Activated T-helper 2 cell treated with anti-CD3 and anti-CD28 coated beads, Interferon-gamma antibody, Interleukin-2, Interleukin-4, amounts not matched to agents 10 μg/mL and 5 μg/mL and 100 μg/mL, durations not matched to agents 14 hours and 24 hours and 36 hours (primary cell): ENCODE data around the gene AFAP1L1. TPM values are rescaled to one million over a fixed set of nuclear protein-coding genes. Genes with fewer than 3 reads are reported as not detected.
A peak's percentile ranks its signal among the peaks of the same experiment; 100 is the strongest.

ENCODE experiments used
- DNase-seq: peaks from one replicate; pipeline ENCODE4 v3.0.0; 2021; ENCODE audit warnings: low spot score
- H3K27ac Mint-ChIP-seq: one replicate; pipeline ENCODE4 v1.8.0; 2021; ENCODE audit warnings: mixed read lengths
- H3K27me3 Mint-ChIP-seq: one replicate; pipeline ENCODE4 v1.8.0; 2021; ENCODE audit warnings: low read depth, mixed read lengths
- H3K36me3 Mint-ChIP-seq: one replicate; pipeline ENCODE4 v1.8.0; 2021; ENCODE audit warnings: low read depth, mixed read lengths
- H3K4me1 Mint-ChIP-seq: one replicate; pipeline ENCODE4 v1.8.0; 2021; ENCODE audit warnings: low read depth, mixed read lengths
- H3K4me3 Mint-ChIP-seq: one replicate; pipeline ENCODE4 v1.8.0; 2021; ENCODE audit warnings: low read depth, mild to moderate bottlenecking, moderate library complexity, mixed read lengths
- H3K9me3 Mint-ChIP-seq: one replicate; pipeline ENCODE4 v1.8.0; 2021; ENCODE audit warnings: mixed read lengths
- intact Hi-C: fragments of 100-400 bp; cut with micrococcal nuclease; formaldehyde crosslinking; loops from one replicate; pipeline ENCODE4 v1.15.1; 2023
- total RNA-seq: library from RNA; stranded (reverse); gene quantifications from 2 replicates; pipeline ENCODE4 v1.2.3, GENCODE V29; 2022

The AFAP1L1 gene
- total RNA-seq, 1 donor from 2014 or later = not detected

DNA sequence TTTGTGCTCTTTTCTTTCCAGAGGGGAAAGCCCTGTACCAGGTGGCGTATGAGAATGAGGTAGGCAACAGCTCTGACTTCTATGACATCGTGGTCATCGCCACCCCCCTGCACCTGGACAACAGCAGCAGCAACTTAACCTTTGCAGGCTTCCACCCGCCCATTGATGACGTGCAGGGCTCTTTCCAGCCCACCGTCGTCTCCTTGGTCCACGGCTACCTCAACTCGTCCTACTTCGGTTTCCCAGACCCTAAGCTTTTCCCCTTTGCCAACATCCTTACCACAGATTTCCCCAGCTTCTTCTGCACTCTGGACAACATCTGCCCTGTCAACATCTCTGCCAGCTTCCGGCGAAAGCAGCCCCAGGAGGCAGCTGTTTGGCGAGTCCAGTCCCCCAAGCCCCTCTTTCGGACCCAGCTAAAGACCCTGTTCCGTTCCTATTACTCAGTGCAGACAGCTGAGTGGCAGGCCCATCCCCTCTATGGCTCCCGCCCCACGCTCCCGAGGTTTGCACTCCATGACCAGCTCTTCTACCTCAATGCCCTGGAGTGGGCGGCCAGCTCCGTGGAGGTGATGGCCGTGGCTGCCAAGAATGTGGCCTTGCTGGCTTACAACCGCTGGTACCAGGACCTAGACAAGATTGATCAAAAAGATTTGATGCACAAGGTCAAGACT is 96.5 kb downstream of the AFAP1L1 start:
- intact Hi-C loops = loop anchor here (1.0 to 5.0 kb wide), 2 partner anchors 51 to 194 kb away; no protein-coding TSS in a partner anchor
- DNase-seq = no peak
- Mint-ChIP-seq H3K9me3 (no peaks in the 10 kb centered on the region), H3K36me3 (peaks cover 11% of the 10 kb centered on the region), H3K4me1 (peaks cover 6% of the 10 kb centered on the region), H3K27ac (no peak overlapping the region), H3K27me3 (no peaks in the 10 kb centered on the region), H3K4me3 (no peak overlapping the region)

DNA sequence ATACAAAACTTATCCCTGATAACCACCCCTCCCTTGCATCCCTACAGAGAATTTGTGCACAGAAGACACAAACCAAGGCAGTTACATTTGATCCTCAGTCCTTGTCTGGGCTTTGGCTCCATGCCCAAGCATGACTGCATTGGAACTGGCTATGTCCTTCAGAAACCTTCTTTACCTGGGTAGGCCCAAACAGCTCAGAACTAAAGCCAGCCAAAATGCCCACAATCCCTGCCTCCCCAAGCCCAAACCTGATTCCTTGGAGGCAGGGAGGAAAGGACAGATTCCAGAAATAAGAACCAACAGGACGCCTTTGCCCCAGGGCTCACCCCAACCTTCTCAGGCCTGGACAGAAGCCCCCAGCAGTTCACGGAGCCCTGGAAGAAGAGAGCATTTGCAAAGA is 99.2 kb downstream of the AFAP1L1 start:
- Mint-ChIP-seq H3K4me1 (peaks cover 6% of the 10 kb centered on the region), H3K36me3 (peaks cover 8% of the 10 kb centered on the region)

DNA sequence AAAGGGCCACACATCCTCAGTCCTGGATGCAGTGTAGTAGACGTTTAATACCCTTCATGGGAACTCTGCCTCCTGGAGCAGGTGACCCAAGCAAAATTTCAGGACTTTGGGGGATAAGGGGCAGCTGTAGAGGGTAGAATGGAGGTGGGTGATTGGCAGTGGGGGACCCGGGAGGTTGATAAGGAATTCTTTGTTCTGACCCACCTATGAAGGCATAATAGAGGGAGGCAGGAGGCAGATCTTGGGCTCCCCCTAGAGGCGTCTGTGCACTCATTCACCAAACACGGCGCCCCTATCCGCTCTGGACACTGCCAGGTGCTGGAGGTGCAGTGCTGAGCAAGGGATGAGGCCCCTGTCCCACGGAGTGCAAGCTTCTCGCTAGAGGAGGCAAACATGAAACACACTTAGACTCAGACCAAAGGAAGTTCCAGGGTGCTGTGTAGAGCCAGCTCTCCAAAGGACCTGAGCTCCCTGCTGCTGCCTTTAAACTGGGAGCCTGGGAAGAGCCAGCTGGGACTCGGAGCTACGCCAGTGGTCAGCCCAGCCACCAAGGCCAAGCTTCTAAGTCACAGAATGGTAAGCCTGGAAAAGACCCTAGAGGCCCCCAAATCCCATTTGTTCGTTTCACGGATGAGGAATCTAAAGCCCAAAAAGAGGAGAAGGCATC is 99.8 kb downstream of the AFAP1L1 start:
- DNase-seq = peak; percentile 49
- Mint-ChIP-seq H3K4me1 (peaks cover 6% of the 10 kb centered on the region), H3K27ac (no peak overlapping the region), H3K9me3 (no peaks in the 10 kb centered on the region), H3K4me3 (no peak overlapping the region), H3K36me3 (peaks cover 8% of the 10 kb centered on the region), H3K27me3 (no peaks in the 10 kb centered on the region)
- intact Hi-C loops = loop anchor here (1.0 kb wide), 1 partner anchor 54 kb away; no protein-coding TSS in a partner anchor

More for the DNA sequence above, 99.2 kb downstream of the AFAP1L1 start:
- H3K9me3 Mint-ChIP-seq = no peaks in the 10 kb centered on the region
- no peak overlapping the region for H3K27ac Mint-ChIP-seq
- H3K4me3 Mint-ChIP-seq = no peak overlapping the region
- no peaks in the 10 kb centered on the region for H3K27me3 Mint-ChIP-seq
- intact Hi-C loops = loop anchor here (1.0 kb wide), 1 partner anchor 54 kb away; no protein-coding TSS in a partner anchor
- no peak for DNase-seq

- Mint-ChIP-seq H3K9me3 (no peaks in the 10 kb centered on the region), H3K27ac (no peak overlapping the region), H3K36me3 (peaks cover 4% of the 10 kb centered on the region), H3K27me3 (no peaks in the 10 kb centered on the region), H3K4me3 (no peak overlapping the region), H3K4me1 (peaks cover 4% of the 10 kb centered on the region)
- intact Hi-C loops = no loop called here
- no peak for DNase-seq
These were observed 100.6 kb downstream of the AFAP1L1 start for GRCh38 chr5:149372076-149372795.

DNA sequence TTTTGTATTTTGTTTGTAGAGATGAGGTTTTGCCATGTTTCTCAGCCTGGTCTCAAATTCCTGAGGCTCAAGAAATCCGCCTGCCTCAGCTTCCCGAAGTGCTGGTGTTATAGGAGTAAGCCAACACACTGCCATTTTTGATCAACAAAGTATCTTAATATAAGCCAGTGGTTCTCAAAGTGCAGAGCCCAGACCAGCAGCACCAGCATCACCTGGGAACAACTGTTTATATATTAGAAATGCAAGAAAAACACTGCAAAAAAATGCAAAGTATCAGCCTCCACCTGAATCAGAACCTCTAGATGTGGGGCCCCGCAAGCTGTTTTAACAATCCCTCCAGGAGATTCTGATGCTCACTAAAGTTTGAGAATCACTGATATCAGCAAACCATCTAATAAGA is 101.3 kb downstream of the AFAP1L1 start:
- no peak overlapping the region for H3K4me3 Mint-ChIP-seq
- intact Hi-C loops = no loop called here
- H3K27me3 Mint-ChIP-seq = no peaks in the 10 kb centered on the region
- DNase-seq = no peak
- H3K27ac Mint-ChIP-seq = no peak overlapping the region
- no peaks in the 10 kb centered on the region for H3K9me3 Mint-ChIP-seq
- H3K36me3 Mint-ChIP-seq = no peaks in the 10 kb centered on the region
- no peaks in the 10 kb centered on the region for H3K4me1 Mint-ChIP-seq

GRCh38 chr5:149374303-149374702 is 102.6 kb downstream of the AFAP1L1 start:
- intact Hi-C loops = no loop called here
- no peak overlapping the region for H3K27ac Mint-ChIP-seq
- no peaks in the 10 kb centered on the region for H3K36me3 Mint-ChIP-seq
- H3K4me3 Mint-ChIP-seq = no peak overlapping the region
- H3K4me1 Mint-ChIP-seq = no peaks in the 10 kb centered on the region
- no peaks in the 10 kb centered on the region for H3K9me3 Mint-ChIP-seq
- H3K27me3 Mint-ChIP-seq = no peaks in the 10 kb centered on the region
- DNase-seq = no peak

DNA sequence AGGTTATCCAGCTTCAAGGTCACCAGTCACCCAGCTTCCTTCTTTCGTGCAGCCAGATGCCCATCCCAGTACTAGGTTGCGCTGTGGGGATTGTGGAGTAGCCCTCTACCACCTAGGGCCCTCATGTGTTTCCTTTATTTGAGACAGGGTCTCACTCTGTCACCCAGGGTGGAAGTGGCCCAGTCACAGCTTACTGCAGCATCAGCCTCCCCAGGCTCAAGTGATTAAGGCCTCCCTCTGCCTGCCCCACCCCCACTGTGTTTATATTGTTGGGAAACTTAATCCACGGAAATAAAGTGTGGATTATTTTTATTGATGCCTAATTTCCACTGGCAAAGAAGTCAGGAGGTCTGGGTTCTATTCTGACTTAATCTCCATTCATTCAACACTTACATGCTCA is 103.1 kb downstream of the AFAP1L1 start:
- Mint-ChIP-seq H3K4me3 (no peak overlapping the region), H3K4me1 (no peaks in the 10 kb centered on the region), H3K9me3 (no peaks in the 10 kb centered on the region), H3K27ac (no peak overlapping the region), H3K36me3 (no peaks in the 10 kb centered on the region), H3K27me3 (no peaks in the 10 kb centered on the region)
- no peak for DNase-seq
- intact Hi-C loops = no loop called here

GRCh38 chr5:149375434-149375833 is 103.8 kb downstream of the AFAP1L1 start:
- H3K4me3 Mint-ChIP-seq = no peak overlapping the region
- no peaks in the 10 kb centered on the region for H3K27me3 Mint-ChIP-seq
- H3K27ac Mint-ChIP-seq = no peak overlapping the region
- no peak for DNase-seq
- no peaks in the 10 kb centered on the region for H3K4me1 Mint-ChIP-seq
- H3K9me3 Mint-ChIP-seq = no peaks in the 10 kb centered on the region
- intact Hi-C loops = no loop called here
- no peaks in the 10 kb centered on the region for H3K36me3 Mint-ChIP-seq

DNA sequence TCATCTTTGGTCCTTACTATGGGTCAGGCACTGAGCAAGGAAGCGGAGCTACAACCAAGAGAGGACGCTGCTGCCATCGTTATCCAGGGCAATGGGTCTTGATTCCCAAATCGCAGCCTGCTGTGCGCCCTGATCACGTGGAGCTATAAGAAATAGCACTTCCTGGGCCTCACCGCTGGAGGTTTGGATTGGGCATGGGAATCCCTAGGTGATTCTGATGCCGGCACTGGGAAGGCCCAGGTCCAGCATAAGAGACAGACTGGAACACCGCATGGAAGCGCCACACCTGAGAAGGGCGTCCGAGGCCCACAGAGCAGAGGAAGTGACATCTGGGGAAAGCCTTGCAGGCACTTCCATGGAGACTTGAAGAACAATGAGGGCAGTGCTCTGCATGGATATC is 104.4 kb downstream of the AFAP1L1 start:
- Mint-ChIP-seq H3K27ac (no peak overlapping the region), H3K9me3 (no peaks in the 10 kb centered on the region), H3K4me3 (no peak overlapping the region), H3K4me1 (no peaks in the 10 kb centered on the region), H3K36me3 (no peaks in the 10 kb centered on the region), H3K27me3 (no peaks in the 10 kb centered on the region)
- no peak for DNase-seq
- intact Hi-C loops = no loop called here

GRCh38 chr5:149376711-149377447 is 105.2 kb downstream of the AFAP1L1 start:
- H3K36me3 Mint-ChIP-seq = no peaks in the 10 kb centered on the region
- no peak overlapping the region for H3K4me3 Mint-ChIP-seq
- no peak for DNase-seq
- H3K27me3 Mint-ChIP-seq = no peaks in the 10 kb centered on the region
- H3K9me3 Mint-ChIP-seq = no peaks in the 10 kb centered on the region
- no peak overlapping the region for H3K27ac Mint-ChIP-seq
- no peaks in the 10 kb centered on the region for H3K4me1 Mint-ChIP-seq
- intact Hi-C loops = no loop called here

- intact Hi-C loops = no loop called here
- H3K27ac Mint-ChIP-seq = no peak overlapping the region
- no peaks in the 10 kb centered on the region for H3K9me3 Mint-ChIP-seq
- H3K4me3 Mint-ChIP-seq = no peak overlapping the region
- no peaks in the 10 kb centered on the region for H3K36me3 Mint-ChIP-seq
- no peaks in the 10 kb centered on the region for H3K27me3 Mint-ChIP-seq
- no peak for DNase-seq
- H3K4me1 Mint-ChIP-seq = no peaks in the 10 kb centered on the region
These were observed 106.7 kb downstream of the AFAP1L1 start for GRCh38 chr5:149378241-149378820.

DNA sequence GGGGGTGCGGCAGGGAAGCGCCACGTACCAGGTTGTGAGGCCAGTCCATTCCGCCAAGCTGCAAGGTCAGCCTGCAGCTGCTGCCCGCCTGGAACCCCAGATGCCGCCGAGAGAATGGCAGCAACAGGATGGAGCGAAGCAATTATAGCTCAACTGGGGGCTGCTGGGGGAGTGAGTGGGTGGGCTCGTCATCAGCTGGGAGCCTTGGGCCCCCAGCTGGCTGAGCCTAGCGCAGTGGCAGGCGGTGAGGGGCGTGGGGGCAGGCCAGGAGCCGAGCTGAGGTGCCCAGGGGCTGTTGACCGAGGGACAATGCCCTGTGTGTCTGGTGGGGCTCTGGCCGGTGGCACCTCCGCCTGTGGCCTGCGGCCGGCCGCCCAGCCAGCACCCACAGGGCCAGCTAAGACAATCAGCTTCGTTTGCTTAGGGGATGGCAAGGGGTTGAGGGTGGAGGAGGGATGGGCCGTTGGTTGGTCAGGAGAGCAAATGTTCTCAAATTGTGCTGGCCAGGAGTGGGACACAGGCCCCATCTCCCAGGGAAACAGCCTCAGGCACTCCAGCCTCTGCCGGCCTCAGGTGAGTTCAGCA is 107.6 kb downstream of the AFAP1L1 start, which contains the start of gene IL17B:
IL17B (minus strand) TSS at position 116 of the 585 bp plus-strand sequence; CDS start at position 49, 67 bp downstream.
- no peak for DNase-seq
- Mint-ChIP-seq H3K36me3 (no peaks in the 10 kb centered on the region), H3K27me3 (no peaks in the 10 kb centered on the region), H3K4me1 (no peaks in the 10 kb centered on the region), H3K4me3 (no peak within 1 kb of the TSS), H3K27ac (no peak within 1 kb of the TSS), H3K9me3 (no peaks in the 10 kb centered on the region)
- intact Hi-C loops = no loop called here
